Adipocyte (in vitro differentiated cells): ENCODE data around the gene LRRC15.

Source experiments
- DNase-seq: peaks from one replicate; pipeline ENCODE4 v3.0.0-alpha.2; 2015; ENCODE audit warnings: low read depth
- H3K27me3 ChIP-seq: replicated peaks from 2 replicates; pipeline ENCODE4 v1.7.0; 2013; ENCODE audit warnings: mild to moderate bottlenecking, low read length, moderate library complexity; ENCODE audit not compliant: control insufficient read depth, insufficient read depth
- H3K36me3 ChIP-seq: 2 replicates; pipeline ENCODE4 v1.7.0; 2013; ENCODE audit warnings: low read length, mild to moderate bottlenecking, moderate library complexity; ENCODE audit not compliant: control insufficient read depth, insufficient read depth, severe bottlenecking
- H3K4me1 ChIP-seq: 2 replicates; pipeline ENCODE4 v1.7.0; 2013; ENCODE audit warnings: mild to moderate bottlenecking, low read length, moderate library complexity; ENCODE audit not compliant: control insufficient read depth, insufficient read depth
- H3K4me3 ChIP-seq: 2 replicates; pipeline ENCODE4 v1.7.0; 2013; ENCODE audit warnings: mild to moderate bottlenecking, low read length, moderate library complexity
- H3K9ac ChIP-seq: 2 replicates; pipeline ENCODE4 v1.7.0; 2013; ENCODE audit warnings: mild to moderate bottlenecking, low read length, moderate library complexity
- H3K9me3 ChIP-seq: 2 replicates; pipeline ENCODE4 v1.7.0; 2013; ENCODE audit warnings: mild to moderate bottlenecking, low read length, moderate library complexity; ENCODE audit not compliant: control insufficient read depth

Gene LRRC15

GRCh38 chr3:194332858-194333211 lies 36.7 kb downstream of the LRRC15 start:
- H3K9me3 ChIP-seq: no peaks in the 10 kb centered on the region
- no peak overlapping the region for H3K4me3 ChIP-seq
- H3K27me3 ChIP-seq: peaks cover 22% of the 10 kb centered on the region
- DNase-seq: no peak
- no peak overlapping the region for H3K9ac ChIP-seq
- no peaks in the 10 kb centered on the region for H3K36me3 ChIP-seq
- H3K4me1 ChIP-seq: peaks cover 26% of the 10 kb centered on the region

- peak; percentile 57 for DNase-seq
- no peak overlapping the region for H3K9ac ChIP-seq
- peaks cover 13% of the 10 kb centered on the region for H3K27me3 ChIP-seq
- peaks cover 22% of the 10 kb centered on the region for H3K4me1 ChIP-seq
- no peak overlapping the region for H3K4me3 ChIP-seq
- no peaks in the 10 kb centered on the region for H3K9me3 ChIP-seq
- H3K36me3 ChIP-seq: no peaks in the 10 kb centered on the region
Measured at GRCh38 chr3:194330579-194330978, 39.0 kb downstream of the LRRC15 start.

- H3K9ac ChIP-seq: no peak overlapping the region
- no peaks in the 10 kb centered on the region for H3K36me3 ChIP-seq
- peaks cover 22% of the 10 kb centered on the region for H3K4me1 ChIP-seq
- peaks cover 13% of the 10 kb centered on the region for H3K27me3 ChIP-seq
- no peak overlapping the region for H3K4me3 ChIP-seq
- DNase-seq: no peak
- H3K9me3 ChIP-seq: no peaks in the 10 kb centered on the region
Measured at GRCh38 chr3:194330160-194330559, 39.4 kb downstream of the LRRC15 start.

GRCh38 chr3:194329583-194329965 lies 40.0 kb downstream of the LRRC15 start:
- Histone ChIP-seq H3K4me1 (peaks cover 22% of the 10 kb centered on the region), H3K27me3 (peaks cover 13% of the 10 kb centered on the region), H3K9me3 (no peaks in the 10 kb centered on the region), H3K9ac (no peak overlapping the region), H3K36me3 (no peaks in the 10 kb centered on the region), H3K4me3 (no peak overlapping the region)
- DNase-seq: no peak

- H3K9ac ChIP-seq: no peak overlapping the region
- no peaks in the 10 kb centered on the region for H3K9me3 ChIP-seq
- no peaks in the 10 kb centered on the region for H3K36me3 ChIP-seq
- DNase-seq: no peak
- peaks cover 25% of the 10 kb centered on the region for H3K4me1 ChIP-seq
- H3K4me3 ChIP-seq: no peak overlapping the region
- H3K27me3 ChIP-seq: peaks cover 13% of the 10 kb centered on the region
Measured at GRCh38 chr3:194328942-194329582, 40.5 kb downstream of the LRRC15 start.

- H3K4me3 ChIP-seq: no peak overlapping the region
- H3K36me3 ChIP-seq: no peaks in the 10 kb centered on the region
- H3K9ac ChIP-seq: no peak overlapping the region
- no peaks in the 10 kb centered on the region for H3K9me3 ChIP-seq
- peaks cover 25% of the 10 kb centered on the region for H3K4me1 ChIP-seq
- DNase-seq: no peak
- H3K27me3 ChIP-seq: peaks cover 13% of the 10 kb centered on the region
Measured at GRCh38 chr3:194328053-194328657, 41.4 kb downstream of the LRRC15 start.

GRCh38 chr3:194327218-194328052 lies 42.1 kb downstream of the LRRC15 start:
- no peak overlapping the region for H3K4me3 ChIP-seq
- H3K9me3 ChIP-seq: no peaks in the 10 kb centered on the region
- no peaks in the 10 kb centered on the region for H3K36me3 ChIP-seq
- no peak overlapping the region for H3K9ac ChIP-seq
- DNase-seq: no peak
- peaks cover 10% of the 10 kb centered on the region for H3K27me3 ChIP-seq
- peaks cover 19% of the 10 kb centered on the region for H3K4me1 ChIP-seq

- no peaks in the 10 kb centered on the region for H3K36me3 ChIP-seq
- peaks cover 19% of the 10 kb centered on the region for H3K4me1 ChIP-seq
- no peak for DNase-seq
- H3K27me3 ChIP-seq: peaks cover 9% of the 10 kb centered on the region
- H3K4me3 ChIP-seq: no peak overlapping the region
- no peak overlapping the region for H3K9ac ChIP-seq
- H3K9me3 ChIP-seq: no peaks in the 10 kb centered on the region
Measured at GRCh38 chr3:194326968-194327217, 42.6 kb downstream of the LRRC15 start.

- H3K27me3 ChIP-seq: peaks cover 9% of the 10 kb centered on the region
- DNase-seq: no peak
- H3K9me3 ChIP-seq: no peaks in the 10 kb centered on the region
- peaks cover 19% of the 10 kb centered on the region for H3K4me1 ChIP-seq
- H3K9ac ChIP-seq: no peak overlapping the region
- H3K4me3 ChIP-seq: no peak overlapping the region
- H3K36me3 ChIP-seq: no peaks in the 10 kb centered on the region
Measured at GRCh38 chr3:194326192-194326967, 43.2 kb downstream of the LRRC15 start.

- no peak for DNase-seq
- H3K27me3 ChIP-seq: peaks cover 9% of the 10 kb centered on the region
- H3K36me3 ChIP-seq: no peaks in the 10 kb centered on the region
- no peaks in the 10 kb centered on the region for H3K9me3 ChIP-seq
- no peak overlapping the region for H3K4me3 ChIP-seq
- peaks cover 12% of the 10 kb centered on the region for H3K4me1 ChIP-seq
- H3K9ac ChIP-seq: no peak overlapping the region
Measured at GRCh38 chr3:194325424-194326153, 44.0 kb downstream of the LRRC15 start.
